Subcutaneous preadipocyte (primary cell): ENCODE data around the gene ZC3H11A. TPM values are rescaled to one million over a fixed set of nuclear protein-coding genes. Genes with fewer than 3 reads are reported as not detected.
A peak's percentile ranks its signal among the peaks of the same experiment; 100 is the strongest.

Source experiments
- small RNA-seq: library from RNA; depleted of rRNA; stranded (forward); fragments of <200 nt; gene quantifications from one replicate; pipeline ENCODE3, GENCODE V24; 2012
- total RNA-seq: library from RNA; depleted of rRNA; stranded (reverse); fragments of >200 nt; gene quantifications from 2 replicates; pipeline ENCODE4 v1.2.3, GENCODE V29; 2012

The ZC3H11A gene
- total RNA-seq: 71.3 and 88.4 TPM in 2 replicates

GRCh38 chr1:203795441-203796235 is at the start of gene ZC3H11A, which contains the start of gene ZBED6:
ZC3H11A (plus strand) TSS chr1:203795623; CDS start chr1:203817071, 21,448 bp downstream.
ZBED6 (plus strand) TSS chr1:203795623; CDS start chr1:203797523, 1,900 bp downstream.

GRCh38 chr1:203765029-203765837 is 30.2 kb upstream of the ZC3H11A start, which contains the start of gene LAX1:
LAX1 (plus strand) TSS chr1:203765183; CDS start chr1:203765566, 383 bp downstream.

Small RNA genes lying within 50 kb of the gene (small RNA-seq; reads per million reads assigned to genes)
- 1.6 reads per million, percentile 75 among the genes with 10 or more reads in this experiment for gene ZC3H11A

Other genes starting within 250 kb of the ZC3H11A start
- gene ATP2B4, start 168.8 kb upstream of the ZC3H11A start, total RNA-seq: 230 and 287 TPM in 2 replicates
- gene LAX1, start 30.4 kb upstream of the ZC3H11A start, total RNA-seq: not detected in 2 replicates
- gene ZBED6, start within 50 bp of the ZC3H11A start, total RNA-seq: 22.0 and 27.2 TPM in 2 replicates
- 58.8 and 61.8 TPM in 2 replicates for gene SNRPE, start 66.0 kb downstream of the ZC3H11A start, total RNA-seq